Omental fat pad (tissue), 4 donors: ENCODE data around the gene TICAM1. TPM values are rescaled to one million over a fixed set of nuclear protein-coding genes. Genes with fewer than 3 reads are reported as not detected.
"Not testable (repeated sequence)": the region's sequence is repeated elsewhere in the genome, so short reads cannot be mapped to it uniquely, and the experiment has no call there.

Source experiments
- ATAC-seq: fragments of 150-250 bp; one replicate; pipeline ENCODE4 v1.9.1; 2016; ENCODE audit warnings: mild to moderate bottlenecking, moderate library complexity; ENCODE audit not compliant: low FRiP score
- DNase-seq: peaks from one replicate; pipeline ENCODE4 v3.0.0-alpha.2; 2019; ENCODE audit warnings: low spot score
- CTCF ChIP-seq, 3 donors: fragments of 450-650 bp; IDR thresholded peaks; one replicate each; pipeline ENCODE4 v1.5.1; 2016 to 2017; ENCODE audit warnings: antibody characterized with exemption in 3 of 3, mild to moderate bottlenecking in 3 of 3, moderate library complexity in 2 of 3
- total RNA-seq, 4 donors: library from RNA; depleted of rRNA; stranded (reverse); fragments of >200 nt; gene quantifications; one replicate each; pipeline ENCODE4 v1.1.0, GENCODE V29; 2016

The TICAM1 gene
- total RNA-seq, 4 donors from 2014 or later: 4.1 to 8.5 (median 6.3) TPM

GRCh38 chr19:4800591-4801081 lies 30.9 kb downstream of the TICAM1 start:
- no peak for ATAC-seq
- DNase-seq: no peak
- TF ChIP-seq CTCF (IDR thresholded peaks at IDR 0.05): no peak

- no peak for DNase-seq
- ATAC-seq: no peak
- TF ChIP-seq CTCF (IDR thresholded peaks at IDR 0.05): no peak
Measured at GRCh38 chr19:4795400-4795799, 36.1 kb downstream of the TICAM1 start.

GRCh38 chr19:4794971-4795370 lies 36.5 kb downstream of the TICAM1 start:
- ATAC-seq (no peak), DNase-seq (no peak)
- TF ChIP-seq CTCF (IDR thresholded peaks at IDR 0.05): no peak

- DNase-seq, ATAC-seq: not testable (repeated sequence)
Measured at GRCh38 chr19:4793278-4793677, 38.2 kb downstream of the TICAM1 start.

- ATAC-seq, DNase-seq: not testable (repeated sequence)
Measured at GRCh38 chr19:4792866-4793195, 38.7 kb downstream of the TICAM1 start.

GRCh38 chr19:4792019-4792865 lies 39.3 kb downstream of the TICAM1 start:
- ATAC-seq, DNase-seq: not testable (repeated sequence)

GRCh38 chr19:4791183-4792018 lies 40.1 kb downstream of the TICAM1 start, which contains the start of gene FEM1A:
Gene FEM1A (plus strand): TSS chr19:4791734. CDS start chr19:4791855, 121 bp downstream.
- TF ChIP-seq CTCF (IDR thresholded peaks at IDR 0.05): peak in 2 of 3 donors; percentile 78 to 99
- peak; percentile 98 for DNase-seq
- ATAC-seq: peak; percentile 100

- not testable (repeated sequence) for ATAC-seq
Measured at GRCh38 chr19:4786412-4787016, 45.0 kb downstream of the TICAM1 start.

More at GRCh38 chr19:4786412-4787016, 45.0 kb downstream of the TICAM1 start:
- DNase-seq: not testable (repeated sequence)
